HepG2 (cell line): Measurements from ENCODE around the gene TH. TPM values are rescaled to one million over a fixed set of nuclear protein-coding genes. Genes with fewer than 3 reads are reported as not detected.
A peak's percentile ranks its signal among the peaks of the same experiment; 100 is the strongest.

Experiments used
- ATAD3A ChIP-seq: sonication (generic); formaldehyde crosslinking; IDR thresholded peaks from 2 replicates; pipeline ENCODE4 v1.4.0; 2020; ENCODE audit warnings: missing genetic modification reagents
- CENPX ChIP-seq: sonication (generic); formaldehyde crosslinking; IDR thresholded peaks from 2 replicates; pipeline ENCODE4 v1.9.0; 2021; ENCODE audit warnings: mild to moderate bottlenecking, missing genetic modification reagents, moderate library complexity
- HNF4G ChIP-seq, 2 experiments: sonication (generic) in 1 of 2; formaldehyde crosslinking in 1 of 2; IDR thresholded peaks; 2 replicates each; pipeline versions ENCODE4 v1.4.0 to v1.6.1; 2011 to 2020; ENCODE audit warnings: borderline replicate concordance in 2 of 2, low read depth in 2 of 2, mild to moderate bottlenecking in 2 of 2, low read length in 1 of 2, missing genetic modification reagents in 1 of 2, moderate library complexity in 1 of 2
- RFX1 ChIP-seq: fragments of 450-650 bp; IDR thresholded peaks from 2 replicates; pipeline ENCODE4 v1.6.1; 2017
- TCF12 ChIP-seq, 2 experiments: fragments of 450-650 bp in 1 of 2; sonication (generic) in 1 of 2; formaldehyde crosslinking in 1 of 2; IDR thresholded peaks; 2 replicates each; pipeline versions ENCODE4 v1.6.1 to v1.8.0; 2017 to 2022; ENCODE audit warnings: antibody characterized with exemption in 1 of 2, mild to moderate bottlenecking in 1 of 2, missing genetic modification reagents in 1 of 2, moderate library complexity in 1 of 2
- YY1 ChIP-seq: IDR thresholded peaks from 2 replicates; pipeline ENCODE4 v1.6.1; 2011; ENCODE audit warnings: low read length, low read depth, moderate library complexity, mild to moderate bottlenecking; ENCODE audit not compliant: insufficient read depth, insufficient replicate concordance
- ZBTB21 ChIP-seq: sonication (generic); formaldehyde crosslinking; IDR thresholded peaks from 2 replicates; pipeline ENCODE4 v1.4.0; 2020; ENCODE audit warnings: missing genetic modification reagents
- ZNF12 ChIP-seq: sonication (generic); formaldehyde crosslinking; IDR thresholded peaks from 2 replicates; pipeline ENCODE4 v1.5.0; 2020; ENCODE audit warnings: missing genetic modification reagents
- ZNF251 ChIP-seq: sonication (generic); formaldehyde crosslinking; IDR thresholded peaks from 2 replicates; pipeline ENCODE4 v1.9.0; 2021; ENCODE audit warnings: mild to moderate bottlenecking, missing genetic modification reagents
- ZNF597 ChIP-seq: sonication (generic); formaldehyde crosslinking; IDR thresholded peaks from 2 replicates; pipeline ENCODE4 v1.5.0; 2020; ENCODE audit warnings: missing genetic modification reagents
- ZNF598 ChIP-seq: sonication (generic); formaldehyde crosslinking; IDR thresholded peaks from 2 replicates; pipeline ENCODE4 v1.5.1; 2020; ENCODE audit warnings: mild to moderate bottlenecking, missing genetic modification reagents, borderline replicate concordance
- ZNF7 ChIP-seq: IDR thresholded peaks from 2 replicates; pipeline ENCODE4 v1.6.1; 2016; ENCODE audit warnings: missing biosample characterization, missing genetic modification reagents
- ZNF703 ChIP-seq: sonication (generic); formaldehyde crosslinking; IDR thresholded peaks from 2 replicates; pipeline ENCODE4 v1.5.1; 2020; ENCODE audit warnings: missing genetic modification reagents, mild to moderate bottlenecking, moderate library complexity, borderline replicate concordance
- ZNF704 ChIP-seq: sonication (generic); formaldehyde crosslinking; IDR thresholded peaks from 2 replicates; pipeline ENCODE4 v1.8.1; 2023; ENCODE audit warnings: mild to moderate bottlenecking, inconsistent platforms, moderate library complexity, missing genetic modification reagents, borderline replicate concordance
- ZNF879 ChIP-seq: sonication (generic); formaldehyde crosslinking; IDR thresholded peaks from 2 replicates; pipeline ENCODE4 v1.8.1; 2023; ENCODE audit warnings: missing genetic modification reagents
- polyA plus RNA-seq, 8 experiments: library from polyadenylated mRNA; depleted of rRNA in 3 of 8; stranded (reverse) in 7 of 8; unstranded in 1 of 8; fragments of >200 nt; fragmentation: Illumina TruSeq in 4 of 8; extraction: Trizol in 4 of 8; gene quantifications; 2 replicates each; pipeline versions ENCODE4 v1.2.1 to v1.2.3, GENCODE V29; 2011 to 2016; ENCODE audit warnings: low read depth in 4 of 8, missing spikeins in 1 of 8, mixed read lengths in 1 of 8; ENCODE audit not compliant: insufficient read depth in 1 of 8
- total RNA-seq, 5 experiments: library from RNA; depleted of rRNA; stranded (reverse); fragments of >200 nt; fragmentation: Illumina TruSeq; extraction: Trizol; gene quantifications; 2 replicates each; pipeline ENCODE4 v1.2.3, GENCODE V29; 2016; ENCODE audit warnings: low read depth in 1 of 5
- TF ChIP-seq, protein P1 (sequence below): sonication (generic); formaldehyde crosslinking; IDR thresholded peaks from 2 replicates; pipeline ENCODE4 v1.8.0; 2022; ENCODE audit warnings: missing genetic modification reagents, mild to moderate bottlenecking, inconsistent platforms, borderline replicate concordance
- TF ChIP-seq, protein P2 (sequence below): IDR thresholded peaks from 2 replicates; pipeline ENCODE4 v1.6.1; 2018; ENCODE audit warnings: missing genetic modification reagents
- TF ChIP-seq, protein P3 (sequence below): sonication (generic); formaldehyde crosslinking; conservative IDR thresholded peaks from 2 replicates; pipeline ENCODE4 v1.5.0; 2020; ENCODE audit warnings: missing genetic modification reagents
- TF ChIP-seq, protein P4 (sequence below): sonication (generic); formaldehyde crosslinking; IDR thresholded peaks from 2 replicates; pipeline ENCODE4 v1.8.1; 2023; ENCODE audit warnings: mild to moderate bottlenecking, missing genetic modification reagents

Gene TH
- total and polyA plus RNA-seq, 2 of the 13 experiments (the other 11 are each of a cell fraction or from before 2014, with no cell fraction given), result 0.36 TPM; not detected in 1

DNA sequence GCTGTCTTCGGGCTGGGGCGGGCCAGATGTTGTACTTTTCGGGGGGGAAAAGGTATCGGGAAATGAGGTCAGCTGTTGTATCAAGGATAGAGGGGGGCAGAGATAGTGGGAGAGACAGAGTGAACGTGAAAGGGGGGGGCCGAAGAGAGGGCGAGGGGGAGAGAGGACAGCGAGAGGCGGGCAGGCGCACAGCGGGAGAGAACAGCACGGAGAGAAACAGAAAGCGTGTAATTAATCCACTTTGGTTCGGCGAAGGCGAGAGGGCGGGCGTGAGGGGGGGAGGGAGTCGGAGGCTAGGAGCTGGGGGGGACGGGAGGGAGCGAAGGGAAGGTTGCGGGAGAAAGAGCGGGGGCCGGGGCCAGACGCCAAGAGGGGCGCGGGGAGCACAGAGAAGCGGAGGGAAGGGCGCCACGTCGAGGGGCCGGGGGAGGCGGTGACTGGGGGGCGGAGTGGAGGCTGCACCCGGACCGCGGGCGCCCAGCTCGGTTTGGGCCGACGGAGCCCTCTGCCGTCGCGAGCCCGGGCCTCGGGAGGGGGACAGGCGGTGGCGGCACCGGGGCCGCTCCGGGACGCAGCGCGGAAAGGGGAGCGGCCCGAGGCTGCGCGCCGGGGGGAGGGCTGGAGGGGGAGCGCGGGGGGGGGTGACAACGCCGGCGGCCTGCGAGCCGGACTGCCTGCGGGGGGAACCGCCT lies 33.0 kb downstream of the TH start (continued):
- TF ChIP-seq ZNF704 (CRISPR knock-in tag), result no peak
- TF ChIP-seq ZNF12, result no peak
- TF ChIP-seq, protein P1, sequence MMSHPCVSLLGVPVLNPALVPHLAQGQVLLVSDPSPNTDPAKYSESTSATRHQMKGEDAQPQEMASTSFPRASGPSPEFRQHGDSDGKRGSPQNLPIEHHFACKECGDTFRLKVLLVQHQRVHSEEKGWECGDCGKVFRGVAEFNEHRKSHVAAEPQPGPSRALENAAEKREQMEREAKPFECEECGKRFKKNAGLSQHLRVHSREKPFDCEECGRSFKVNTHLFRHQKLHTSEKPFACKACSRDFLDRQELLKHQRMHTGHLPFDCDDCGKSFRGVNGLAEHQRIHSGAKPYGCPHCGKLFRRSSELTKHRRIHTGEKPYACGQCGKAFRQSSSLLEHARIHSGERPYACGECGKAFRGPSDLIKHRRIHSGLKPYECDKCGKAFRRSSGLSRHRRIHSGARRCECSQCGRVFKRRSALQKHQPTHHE, result no peak; the same call in 1 of the 2 replicates
- TF ChIP-seq ZNF597 (CRISPR knock-in tag), result no peak
- TF ChIP-seq ZNF251, result no peak
- no peak for TF ChIP-seq RFX1
- TF ChIP-seq ZNF879 (CRISPR knock-in tag), result no peak; the same call in 1 of the 2 replicates
- TF ChIP-seq, protein P2, sequence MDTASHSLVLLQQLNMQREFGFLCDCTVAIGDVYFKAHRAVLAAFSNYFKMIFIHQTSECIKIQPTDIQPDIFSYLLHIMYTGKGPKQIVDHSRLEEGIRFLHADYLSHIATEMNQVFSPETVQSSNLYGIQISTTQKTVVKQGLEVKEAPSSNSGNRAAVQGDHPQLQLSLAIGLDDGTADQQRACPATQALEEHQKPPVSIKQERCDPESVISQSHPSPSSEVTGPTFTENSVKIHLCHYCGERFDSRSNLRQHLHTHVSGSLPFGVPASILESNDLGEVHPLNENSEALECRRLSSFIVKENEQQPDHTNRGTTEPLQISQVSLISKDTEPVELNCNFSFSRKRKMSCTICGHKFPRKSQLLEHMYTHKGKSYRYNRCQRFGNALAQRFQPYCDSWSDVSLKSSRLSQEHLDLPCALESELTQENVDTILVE (CRISPR knock-in tag), result no peak
- TF ChIP-seq CENPX (CRISPR knock-in tag), result no peak
- peak; percentile 5 for TF ChIP-seq YY1
- no peak for TF ChIP-seq TCF12 (IDR thresholded peaks at IDR 0.05)
- TF ChIP-seq TCF12 (CRISPR knock-in tag; IDR thresholded peaks at IDR 0.05), result 0 out of 2 replicates have a peak, but pooled peaks have one; percentile 56
- TF ChIP-seq HNF4G (IDR thresholded peaks at IDR 0.05; ENCODE audit: borderline replicate concordance, low read depth, low read length), result no peak
- TF ChIP-seq HNF4G (CRISPR knock-in tag; IDR thresholded peaks at IDR 0.05; ENCODE audit: borderline replicate concordance, low read depth), result no peak
- no peak for TF ChIP-seq ATAD3A (CRISPR knock-in tag)
- TF ChIP-seq, protein P3, sequence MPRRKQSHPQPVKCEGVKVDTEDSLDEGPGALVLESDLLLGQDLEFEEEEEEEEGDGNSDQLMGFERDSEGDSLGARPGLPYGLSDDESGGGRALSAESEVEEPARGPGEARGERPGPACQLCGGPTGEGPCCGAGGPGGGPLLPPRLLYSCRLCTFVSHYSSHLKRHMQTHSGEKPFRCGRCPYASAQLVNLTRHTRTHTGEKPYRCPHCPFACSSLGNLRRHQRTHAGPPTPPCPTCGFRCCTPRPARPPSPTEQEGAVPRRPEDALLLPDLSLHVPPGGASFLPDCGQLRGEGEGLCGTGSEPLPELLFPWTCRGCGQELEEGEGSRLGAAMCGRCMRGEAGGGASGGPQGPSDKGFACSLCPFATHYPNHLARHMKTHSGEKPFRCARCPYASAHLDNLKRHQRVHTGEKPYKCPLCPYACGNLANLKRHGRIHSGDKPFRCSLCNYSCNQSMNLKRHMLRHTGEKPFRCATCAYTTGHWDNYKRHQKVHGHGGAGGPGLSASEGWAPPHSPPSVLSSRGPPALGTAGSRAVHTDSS, result no peak
- TF ChIP-seq, protein P4, sequence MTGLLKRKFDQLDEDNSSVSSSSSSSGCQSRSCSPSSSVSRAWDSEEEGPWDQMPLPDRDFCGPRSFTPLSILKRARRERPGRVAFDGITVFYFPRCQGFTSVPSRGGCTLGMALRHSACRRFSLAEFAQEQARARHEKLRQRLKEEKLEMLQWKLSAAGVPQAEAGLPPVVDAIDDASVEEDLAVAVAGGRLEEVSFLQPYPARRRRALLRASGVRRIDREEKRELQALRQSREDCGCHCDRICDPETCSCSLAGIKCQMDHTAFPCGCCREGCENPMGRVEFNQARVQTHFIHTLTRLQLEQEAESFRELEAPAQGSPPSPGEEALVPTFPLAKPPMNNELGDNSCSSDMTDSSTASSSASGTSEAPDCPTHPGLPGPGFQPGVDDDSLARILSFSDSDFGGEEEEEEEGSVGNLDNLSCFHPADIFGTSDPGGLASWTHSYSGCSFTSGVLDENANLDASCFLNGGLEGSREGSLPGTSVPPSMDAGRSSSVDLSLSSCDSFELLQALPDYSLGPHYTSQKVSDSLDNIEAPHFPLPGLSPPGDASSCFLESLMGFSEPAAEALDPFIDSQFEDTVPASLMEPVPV, result no peak
- no peak for TF ChIP-seq ZBTB21 (CRISPR knock-in tag)
- TF ChIP-seq ZNF7 (CRISPR knock-in tag), result no peak
- no peak for TF ChIP-seq ZNF703 (CRISPR knock-in tag)
- no peak for TF ChIP-seq ZNF598
